ENCODE data around the gene KIF4B.

KIF4B gene

GRCh38 chr5:155066886-155067595, 53.5 kb downstream of the KIF4B start:
- DNase-seq, result no peak

All from GF-D8 (cell line).